Left colon (tissue), 2 donors: ENCODE results near the gene C11orf42. TPM values are rescaled to one million over a fixed set of nuclear protein-coding genes. Genes with fewer than 3 reads are reported as not detected.
A peak's percentile ranks its signal among the peaks of the same experiment; 100 is the strongest.

ENCODE experiments used
- ATAC-seq: fragments of 200-7000 bp; cut with Tn5 transposase; one replicate; pipeline ENCODE4 v1.9.1; 2020; ENCODE audit warnings: mild to moderate bottlenecking, moderate library complexity
- DNase-seq, 2 donors: peaks; one replicate each; pipeline ENCODE4 v3.0.0-alpha.2; 2020
- intact Hi-C, 2 donors: fragments of 100-400 bp; cut with DNase I in 1 of 2; cut with micrococcal nuclease in 1 of 2; formaldehyde crosslinking; loops; one replicate each; pipeline versions ENCODE4 v1.11.2 to v1.14.0; 2022; cut with DNase I, micrococcal nuclease
- total RNA-seq, 2 donors: library from RNA; stranded (reverse); fragmentation: NEBNext Ultra II Directional; extraction: Animal tissue kit (Norgen Biotek cat#: 25700); gene quantifications; one replicate each; pipeline ENCODE4 v1.2.1, GENCODE V29; 2021
- donor health status: DM: no; HTN: no; CAD: no.
- donor health status: DM: yes; HTN: yes; CAD: no.

The C11orf42 gene
- total RNA-seq, 2 donors from 2014 or later, result not detected

DNA sequence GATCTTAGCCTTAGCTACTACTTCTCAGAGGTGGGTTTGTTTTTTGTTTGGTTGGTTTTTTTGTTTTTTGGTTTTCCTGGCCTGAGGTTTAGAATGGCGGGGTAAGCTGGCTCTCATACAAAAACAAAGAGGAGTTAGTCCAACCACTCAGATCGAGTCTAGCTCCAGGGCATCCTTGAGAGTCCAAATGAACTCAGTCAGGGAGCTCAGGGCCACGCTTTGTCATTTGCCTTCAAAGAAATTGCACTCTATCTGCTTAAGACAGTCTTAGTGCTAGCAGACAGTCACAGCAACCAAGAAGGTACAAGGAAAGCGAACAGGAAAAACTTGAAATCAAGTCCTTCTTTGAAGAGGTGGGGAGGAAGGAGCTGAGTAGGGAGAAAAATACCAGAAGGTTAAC is 11.1 kb downstream of the C11orf42 start:
- DNase-seq (no peak), ATAC-seq (no peak)
- intact Hi-C loops, result no loop called here

DNA sequence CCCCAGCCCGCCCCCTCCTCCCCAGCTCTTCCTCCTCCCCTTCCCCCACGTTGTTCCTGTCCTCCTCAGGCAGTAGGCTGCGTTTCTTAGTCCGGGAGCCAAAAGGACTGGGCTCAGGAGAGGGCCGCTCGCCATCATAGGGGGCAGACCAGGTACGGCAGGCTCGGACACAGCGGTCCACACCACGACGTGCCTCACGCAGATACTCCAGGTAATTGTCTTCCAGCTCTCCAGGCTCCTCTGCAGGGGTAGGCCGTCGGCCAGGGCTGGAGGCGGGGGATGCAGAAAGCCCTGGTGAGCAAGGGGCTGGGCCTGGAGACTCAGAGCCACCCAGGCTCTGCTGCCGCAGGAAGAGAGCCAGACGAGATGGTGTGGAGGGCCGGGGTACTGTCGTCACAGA is 12.4 kb downstream of the C11orf42 start:
- no peak for DNase-seq
- intact Hi-C loops, result no loop called here

DNA sequence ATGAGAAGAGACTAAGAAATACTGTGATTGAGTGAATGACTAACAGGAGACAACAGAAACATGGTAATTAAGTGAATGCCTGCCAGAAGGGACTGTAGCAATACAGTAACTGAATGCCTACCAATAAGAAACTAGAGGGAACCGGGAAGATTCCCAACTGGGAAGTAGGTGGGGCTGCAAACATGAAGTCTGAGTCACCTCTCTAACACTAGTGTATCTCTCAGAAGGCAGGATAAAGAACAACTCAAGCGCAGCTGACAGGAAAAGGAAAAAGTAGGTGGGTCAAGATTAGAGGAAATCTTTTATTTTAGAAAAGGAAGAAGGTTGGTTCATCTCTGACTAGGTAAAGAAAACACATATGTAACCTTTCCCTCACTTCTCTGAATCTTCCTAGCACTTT is 14.0 kb downstream of the C11orf42 start:
- DNase-seq (no peak), ATAC-seq (peak; percentile 90)
- intact Hi-C loops, result no loop called here

More for the DNA sequence above, 12.4 kb downstream of the C11orf42 start:
- no peak for ATAC-seq

DNA sequence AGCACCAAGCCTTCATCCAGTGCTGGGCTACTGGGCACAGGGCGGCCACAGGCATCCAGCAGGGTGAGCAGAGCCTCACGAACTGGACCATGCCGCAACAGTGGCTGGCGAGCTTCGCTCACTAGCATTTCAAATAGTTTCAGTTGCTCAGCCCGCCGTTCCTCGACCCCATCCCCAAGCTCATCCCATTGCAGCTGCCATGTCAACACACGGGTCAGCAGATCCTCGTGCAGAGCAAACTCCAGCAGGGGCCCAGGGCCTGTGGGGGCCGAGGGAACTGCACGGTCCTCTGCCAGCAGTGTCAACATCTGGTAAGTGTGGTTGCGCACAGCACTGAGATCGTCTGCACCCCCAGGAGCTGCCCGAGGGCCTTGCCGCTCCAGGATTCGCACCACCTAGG is 18.5 kb downstream of the C11orf42 start:
- intact Hi-C loops, result no loop called here
- no peak for ATAC-seq
- no peak for DNase-seq

DNA sequence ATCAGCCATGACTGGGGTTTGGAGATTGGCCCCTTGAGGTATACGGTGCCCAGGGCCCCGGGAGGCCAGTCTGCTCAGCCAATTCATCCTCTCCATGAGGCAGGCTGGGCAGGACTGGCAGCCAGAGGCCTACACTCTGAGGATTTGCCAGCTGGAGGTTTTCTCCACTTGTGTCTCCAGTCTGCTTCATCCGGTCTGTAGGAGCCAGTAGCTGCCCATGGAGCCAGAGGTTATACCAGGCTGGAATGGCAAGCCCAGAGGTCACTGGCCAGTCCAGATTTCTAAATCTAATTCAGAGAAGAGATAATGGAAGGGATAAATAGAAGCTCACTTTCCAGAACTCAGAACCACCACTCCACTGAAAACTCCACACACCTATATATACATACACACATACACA is 19.1 kb downstream of the C11orf42 start:
- intact Hi-C loops, result no loop called here
- ATAC-seq (no peak), DNase-seq (no peak)

DNA sequence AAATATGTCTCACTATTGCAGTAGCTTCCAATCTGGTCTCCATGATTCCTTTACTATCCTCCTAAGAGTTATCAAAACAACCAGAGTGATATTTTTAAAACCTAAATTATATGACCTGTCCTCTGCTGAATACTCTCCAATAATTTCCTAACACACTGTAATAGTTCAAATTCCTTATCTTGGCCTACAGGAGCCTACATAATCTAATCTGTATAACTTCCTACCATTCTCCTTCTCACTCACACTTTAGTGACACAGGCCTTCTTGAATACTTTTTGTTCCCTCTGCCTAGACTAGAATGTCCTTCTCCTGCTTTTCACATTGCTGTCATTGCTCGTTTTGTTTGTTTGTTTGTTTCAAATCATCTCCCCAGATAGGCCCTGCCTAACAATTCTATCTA is 19.7 kb downstream of the C11orf42 start:
- intact Hi-C loops, result no loop called here
- ATAC-seq (no peak), DNase-seq (no peak)

DNA sequence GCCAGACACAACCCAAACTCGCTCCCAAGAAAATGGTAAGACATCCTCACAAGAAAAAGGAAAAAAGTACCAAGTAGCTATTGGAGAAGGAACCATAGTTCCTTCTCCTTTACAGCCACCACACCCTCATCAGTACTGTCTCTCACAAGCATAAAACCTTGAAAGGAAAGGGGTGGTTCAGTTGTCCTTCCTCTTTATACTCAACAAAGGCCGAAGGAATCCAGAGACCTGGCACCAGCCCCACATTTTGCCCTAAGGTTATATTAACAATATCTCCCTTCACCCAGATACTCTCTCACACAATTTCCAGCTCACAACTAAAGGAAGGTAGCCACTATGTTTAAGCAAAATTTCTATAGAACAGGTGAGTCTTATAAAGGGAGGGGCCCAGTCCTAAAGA is 20.5 kb downstream of the C11orf42 start:
- intact Hi-C loops, result no loop called here
- DNase-seq, result peak in 1 of 2 donors; percentile 50
- peak; percentile 73 for ATAC-seq

DNA sequence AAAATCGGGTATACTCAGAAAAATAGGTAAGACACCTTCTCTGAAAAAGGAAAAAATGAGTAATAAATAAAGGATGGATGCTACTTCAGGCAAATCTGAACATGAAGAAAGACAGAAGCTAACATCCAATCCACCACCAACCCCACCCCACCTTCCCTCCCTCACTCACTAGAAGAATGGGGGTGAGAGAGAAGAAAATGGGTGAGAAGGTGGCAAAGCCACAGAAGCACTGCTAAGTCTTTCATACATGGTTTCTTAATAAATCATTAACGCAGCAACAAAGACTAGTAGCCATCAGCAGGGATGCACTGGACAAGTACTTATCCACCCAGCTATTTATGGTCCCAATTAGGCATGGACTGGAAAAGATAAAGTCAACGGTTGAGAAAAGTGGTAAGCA is 23.2 kb downstream of the C11orf42 start:
- no peak for DNase-seq
- intact Hi-C loops, result no loop called here
- ATAC-seq, result no peak

DNA sequence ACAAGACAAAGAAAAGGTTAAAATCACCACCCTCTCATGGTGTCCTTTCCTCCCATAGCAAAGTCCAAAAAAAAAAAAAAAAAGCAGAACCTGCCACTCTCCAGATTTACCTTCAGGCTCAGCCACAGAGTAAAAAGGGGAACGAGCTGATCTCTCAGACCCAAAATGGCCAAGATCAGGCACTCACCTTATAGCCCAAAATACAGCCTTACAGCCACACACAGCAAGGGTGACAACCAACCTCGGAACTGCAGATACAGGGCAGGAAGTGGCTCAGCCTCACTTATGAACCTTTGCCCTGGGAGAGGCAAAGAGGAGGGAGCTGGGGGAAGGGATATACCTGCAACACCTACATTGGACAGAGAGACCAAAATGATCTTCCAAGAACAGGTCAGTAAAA is 24.6 kb downstream of the C11orf42 start:
- ATAC-seq, result peak; percentile 62
- DNase-seq, result peak; percentile 57 to 82
- intact Hi-C loops, result no loop called here

DNA sequence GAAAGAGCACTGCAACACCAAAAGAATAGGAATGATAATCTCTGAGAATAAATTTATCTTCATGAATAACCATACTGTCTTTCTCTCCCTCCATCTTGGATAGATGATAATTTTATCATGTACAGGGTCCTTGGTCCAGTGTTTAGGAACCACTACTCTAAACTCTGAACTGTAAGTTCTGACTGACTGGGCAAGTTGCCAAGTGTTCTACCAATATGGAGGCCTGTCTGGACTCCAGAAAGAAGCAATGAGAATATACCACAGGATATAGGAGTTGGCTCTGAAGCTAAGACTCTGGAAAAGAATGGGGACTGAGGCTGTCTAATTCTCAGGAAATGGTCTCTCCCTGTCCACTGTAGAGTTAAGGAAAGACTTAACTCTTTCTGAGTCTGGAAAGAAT is 27.5 kb downstream of the C11orf42 start:
- no peak for DNase-seq

DNA sequence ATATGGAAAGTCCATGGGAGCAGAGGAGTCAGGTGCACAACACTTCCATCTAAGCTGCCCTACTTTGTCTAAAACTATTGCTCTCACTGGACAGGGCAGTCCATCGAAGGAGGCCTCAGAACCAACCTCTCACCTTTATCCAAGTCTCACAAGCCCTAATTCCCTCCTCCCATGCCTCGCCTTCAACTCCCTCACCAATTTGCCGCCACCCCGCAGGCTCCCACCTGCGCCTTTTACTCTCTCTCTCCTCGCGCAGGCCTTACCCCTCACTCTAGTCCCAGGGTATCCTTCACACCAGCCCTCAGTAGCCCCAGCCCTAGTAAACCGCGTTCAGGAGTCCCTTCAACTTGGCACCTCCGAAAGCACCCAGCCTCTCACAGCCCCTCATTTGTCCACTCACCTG is 28.6 kb downstream of the C11orf42 start:
- ATAC-seq (peak; percentile 1), DNase-seq (no peak)
- intact Hi-C loops, result no loop called here

More for the DNA sequence above, 27.5 kb downstream of the C11orf42 start:
- intact Hi-C loops, result no loop called here
- no peak for ATAC-seq

DNA sequence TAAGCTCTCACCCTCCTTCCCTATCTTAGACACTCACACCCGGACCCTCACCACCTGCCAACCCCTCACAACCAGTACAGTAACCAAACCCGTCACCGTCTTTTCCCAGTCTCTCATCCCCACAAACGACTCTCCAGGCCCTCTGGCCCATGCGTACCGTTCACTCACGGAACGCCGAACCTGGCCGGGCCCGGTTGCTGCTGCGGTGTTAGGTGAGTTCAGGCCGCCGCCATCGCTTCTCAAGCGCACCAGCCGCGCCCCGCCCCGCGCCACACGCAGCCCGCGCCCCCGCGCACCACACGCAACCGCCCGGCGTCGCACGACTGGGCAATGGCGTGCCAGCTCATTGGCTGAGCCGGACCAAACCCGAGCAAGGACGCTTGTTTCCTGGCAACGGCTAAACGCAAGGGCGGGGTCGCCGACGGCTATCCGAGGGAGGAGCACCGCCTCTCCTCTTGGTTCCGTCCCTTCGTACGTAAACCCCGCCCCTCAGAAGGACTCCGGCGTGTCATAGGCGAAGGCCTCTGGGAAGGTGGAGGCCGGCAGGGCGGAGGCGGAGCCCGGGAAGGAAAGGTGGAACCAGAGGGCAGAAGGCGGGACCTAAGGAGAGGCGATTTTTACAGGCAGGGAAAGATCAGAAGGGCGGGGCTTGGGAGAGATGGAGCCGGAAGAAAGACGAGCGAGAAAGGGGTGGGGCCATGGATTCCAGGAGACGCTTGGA is 29.2 kb downstream of the C11orf42 start, which contains the start of gene FHIP1B:
TSS of gene FHIP1B (minus strand) at position 250 of the 721 bp plus-strand sequence. CDS start 10,120 bp downstream, outside the sequence.
- intact Hi-C loops, result loop anchor here in 1 of 2 donors (5.0 kb wide), 1 partner anchor 83 kb away; no protein-coding TSS in a partner anchor
- ATAC-seq (peak; percentile 87), DNase-seq (peak; percentile 99 to 100)

DNA sequence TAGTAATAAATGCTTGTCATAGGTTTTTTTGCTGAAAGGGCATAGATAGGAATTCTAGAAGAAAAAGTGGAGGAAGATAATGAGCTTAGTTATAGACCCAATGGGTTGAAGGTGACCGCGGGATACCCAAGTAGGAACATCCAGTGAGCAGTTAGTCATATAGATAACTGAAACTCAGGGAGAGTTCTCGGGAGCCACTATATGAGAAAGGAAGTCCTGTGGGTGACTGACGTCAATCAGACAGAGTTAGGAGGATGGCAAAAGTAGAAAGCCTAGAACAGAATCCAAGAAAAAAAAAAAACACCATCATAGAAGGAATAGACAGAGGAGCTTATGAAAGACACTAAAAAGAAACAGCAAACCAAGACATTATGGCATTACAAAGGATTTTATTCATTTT is 31.9 kb downstream of the C11orf42 start:
- intact Hi-C loops, result loop anchor here in 1 of 2 donors (5.0 kb wide), 1 partner anchor 80 kb away; no protein-coding TSS in a partner anchor
- DNase-seq (no peak), ATAC-seq (no peak)

DNA sequence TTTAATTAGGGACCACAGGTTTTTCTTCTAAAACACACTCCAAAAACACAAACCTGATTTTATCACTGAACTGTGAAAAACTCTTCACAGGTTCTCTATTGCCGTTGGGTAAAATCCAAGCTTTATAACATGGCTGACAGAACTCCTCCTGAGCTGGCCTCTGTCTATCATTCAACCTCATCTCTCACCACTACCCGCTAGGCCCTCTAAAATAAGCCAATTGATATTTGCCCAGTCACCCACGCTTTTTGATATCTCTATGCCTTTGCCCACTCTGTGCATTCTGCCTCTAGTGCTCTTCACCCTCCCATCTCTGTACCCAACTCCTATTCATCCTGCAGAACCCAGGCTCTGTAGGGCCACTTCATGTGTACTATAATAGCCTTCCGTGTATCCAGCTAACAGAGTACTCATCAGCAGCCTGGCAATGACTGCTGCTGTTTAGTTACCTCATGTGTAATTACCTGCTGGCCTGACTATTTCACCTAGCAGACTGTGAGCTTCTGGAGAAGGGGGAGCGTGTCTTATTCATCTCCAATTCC is 32.5 kb downstream of the C11orf42 start:
- intact Hi-C loops, result loop anchor here in 1 of 2 donors (5.0 kb wide), 1 partner anchor 79 kb away; no protein-coding TSS in a partner anchor
- DNase-seq, result no peak
- no peak for ATAC-seq

DNA sequence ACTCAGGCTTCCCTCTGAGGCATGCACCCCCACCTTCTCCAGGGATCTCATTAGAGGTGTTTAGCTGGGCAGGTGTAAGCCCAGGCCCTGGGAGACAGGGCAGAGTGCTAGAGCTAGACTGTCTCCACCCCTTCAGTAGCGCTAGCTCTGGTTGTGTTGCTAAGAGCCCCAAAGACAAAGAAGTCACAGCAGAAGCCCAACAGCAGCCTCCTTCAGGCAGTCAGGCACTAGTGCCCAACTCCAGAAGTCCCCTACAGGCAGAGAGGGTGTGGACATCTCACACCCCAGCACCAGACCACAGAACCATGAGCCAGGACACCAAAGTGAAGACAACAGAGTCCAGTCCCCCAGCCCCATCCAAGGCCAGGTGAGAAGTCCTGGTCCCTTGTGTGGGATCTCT is 33.5 kb downstream of the C11orf42 start, which contains the start of gene CNGA4:
TSS of gene CNGA4 (plus strand) at position 188 of the 400 bp plus-strand sequence. CDS start at position 306, 118 bp downstream.
- intact Hi-C loops, result loop anchor here in 1 of 2 donors (5.0 kb wide), 1 partner anchor 78 kb away; no protein-coding TSS in a partner anchor
- DNase-seq (no peak), ATAC-seq (no peak)

DNA sequence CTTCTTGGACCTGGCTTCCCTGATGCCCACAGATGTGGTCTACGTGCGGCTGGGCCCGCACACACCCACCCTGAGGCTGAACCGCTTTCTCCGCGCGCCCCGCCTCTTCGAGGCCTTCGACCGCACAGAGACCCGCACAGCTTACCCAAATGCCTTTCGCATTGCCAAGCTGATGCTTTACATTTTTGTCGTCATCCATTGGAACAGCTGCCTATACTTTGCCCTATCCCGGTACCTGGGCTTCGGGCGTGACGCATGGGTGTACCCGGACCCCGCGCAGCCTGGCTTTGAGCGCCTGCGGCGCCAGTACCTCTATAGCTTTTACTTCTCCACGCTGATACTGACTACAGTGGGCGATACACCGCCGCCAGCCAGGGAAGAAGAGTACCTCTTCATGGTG is 34.8 kb downstream of the C11orf42 start:
- DNase-seq (no peak), ATAC-seq (no peak)
- intact Hi-C loops, result no loop called here

DNA sequence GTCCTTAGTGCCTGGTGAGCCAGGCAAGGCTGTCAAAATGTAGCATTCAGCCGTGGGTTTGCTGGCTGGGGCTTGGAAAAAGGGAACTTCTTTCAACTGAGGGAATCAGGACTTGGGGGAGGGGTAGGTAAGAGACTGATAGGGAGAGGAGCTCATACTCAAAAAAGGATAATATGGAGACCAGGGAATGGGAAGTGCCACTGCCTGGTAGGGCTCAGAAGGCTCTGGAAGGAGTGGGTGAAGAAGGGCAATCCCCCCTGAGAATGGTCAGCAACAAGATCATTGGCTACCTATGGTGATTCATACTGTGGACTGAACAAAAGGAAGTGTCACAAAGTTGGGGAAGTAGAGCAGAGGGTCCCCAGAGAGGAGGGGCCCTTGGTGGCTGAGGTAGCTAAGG is 35.4 kb downstream of the C11orf42 start:
- intact Hi-C loops, result no loop called here
- ATAC-seq (no peak), DNase-seq (no peak)

DNA sequence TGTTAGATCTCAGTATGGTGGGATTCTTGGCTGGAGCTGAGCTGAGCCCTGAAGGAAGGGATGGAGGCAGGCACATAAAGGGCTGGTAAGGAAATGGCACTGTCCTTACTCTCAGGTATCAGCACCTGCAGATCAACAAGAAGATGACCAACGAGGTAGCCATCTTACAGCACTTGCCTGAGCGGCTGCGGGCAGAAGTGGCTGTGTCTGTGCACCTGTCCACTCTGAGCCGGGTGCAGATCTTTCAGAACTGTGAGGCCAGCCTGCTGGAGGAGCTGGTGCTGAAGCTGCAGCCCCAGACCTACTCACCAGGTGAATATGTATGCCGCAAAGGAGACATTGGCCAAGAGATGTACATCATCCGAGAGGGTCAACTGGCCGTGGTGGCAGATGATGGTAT is 36.0 kb downstream of the C11orf42 start:
- intact Hi-C loops, result no loop called here
- no peak for DNase-seq
- no peak for ATAC-seq

DNA sequence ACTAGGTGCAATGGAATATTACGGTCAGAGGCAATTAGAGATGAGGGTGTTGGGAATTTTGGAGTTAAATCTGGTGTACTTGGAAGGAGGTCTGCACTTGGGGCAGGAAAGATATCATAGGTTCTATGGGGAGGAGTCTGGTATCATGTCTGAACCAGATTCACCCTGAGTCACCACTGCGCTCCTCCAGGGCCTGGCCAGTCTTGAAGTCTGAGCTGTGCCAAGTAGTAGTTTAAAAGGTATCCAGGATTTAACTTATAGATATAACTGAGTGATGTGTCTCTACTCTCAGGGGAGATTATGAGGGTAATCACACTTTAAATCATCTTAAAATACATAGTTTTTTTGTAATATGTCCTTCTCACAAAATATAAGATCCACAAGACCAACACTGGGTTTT is 40.2 kb downstream of the C11orf42 start:
- DNase-seq (no peak), ATAC-seq (no peak)
- intact Hi-C loops, result no loop called here

DNA sequence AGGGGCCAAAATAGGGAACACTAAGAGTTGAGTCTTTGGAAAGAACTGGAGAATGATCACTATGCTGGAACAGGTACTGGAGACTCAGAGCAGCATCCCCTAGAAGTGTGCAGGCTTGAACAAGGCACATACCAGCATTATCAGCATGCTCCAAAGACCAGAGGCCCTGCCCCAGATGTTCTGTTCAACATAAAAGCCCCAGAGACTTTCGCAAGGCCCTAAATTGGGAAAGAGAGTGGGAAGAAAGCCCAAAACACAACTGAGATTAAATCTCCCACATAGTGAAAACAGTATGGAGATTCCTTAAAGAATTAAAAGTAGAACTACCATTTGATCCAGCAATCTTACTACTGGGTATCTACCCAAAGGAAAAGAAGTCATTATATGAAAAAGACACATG is 42.9 kb downstream of the C11orf42 start:
- intact Hi-C loops, result no loop called here
- no peak for ATAC-seq
- no peak for DNase-seq
